ENCODE data around the gene KRTAP5-8. TPM values are rescaled to one million over a fixed set of nuclear protein-coding genes. Genes with fewer than 3 reads are reported as not detected.

Gene KRTAP5-8
- total RNA-seq, 1 experiment from 2014 or later, result not detected

DNA sequence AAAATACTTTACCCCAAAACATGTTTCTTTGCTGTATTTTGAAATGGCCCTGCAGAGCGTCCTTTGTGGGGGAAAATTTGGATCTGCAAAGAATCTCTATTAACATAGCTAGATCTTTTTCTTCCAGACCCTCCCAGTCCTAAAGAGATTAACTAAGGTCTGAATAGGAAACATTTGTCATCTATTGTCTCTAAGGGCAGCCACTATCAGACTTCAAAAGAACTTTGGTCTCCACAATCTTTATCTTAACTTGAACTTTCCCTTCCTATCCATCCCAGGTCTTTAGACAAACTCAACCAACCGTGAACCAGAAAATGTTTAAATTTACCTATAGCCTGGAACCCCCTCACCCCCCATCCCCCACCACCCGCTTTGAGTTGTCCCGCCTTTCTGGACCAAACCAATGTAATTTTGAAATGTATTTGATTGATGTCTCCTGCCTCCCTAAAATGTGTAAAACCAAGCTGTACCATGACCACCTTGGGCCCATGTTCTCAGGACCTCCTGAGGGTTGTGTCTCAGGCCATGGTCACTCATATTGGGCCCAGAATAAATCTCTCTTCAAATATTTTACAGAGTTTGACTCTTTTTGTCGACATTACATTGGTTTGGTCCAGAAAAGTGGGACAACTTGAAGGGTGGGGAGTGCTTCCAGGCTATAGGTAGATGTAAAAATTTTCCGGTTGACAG, 6.8 kb downstream of the KRTAP5-8 start:
- CTCF ChIA-PET, result interaction anchor here (0.8 kb wide), 1 partner anchor 484 kb away, joined by 4 read pairs; no protein-coding TSS in a partner anchor
- H3K9me2 ChIP-seq (replicated peaks; ENCODE audit: low read length), result no peaks in the 10 kb centered on the region

DNA sequence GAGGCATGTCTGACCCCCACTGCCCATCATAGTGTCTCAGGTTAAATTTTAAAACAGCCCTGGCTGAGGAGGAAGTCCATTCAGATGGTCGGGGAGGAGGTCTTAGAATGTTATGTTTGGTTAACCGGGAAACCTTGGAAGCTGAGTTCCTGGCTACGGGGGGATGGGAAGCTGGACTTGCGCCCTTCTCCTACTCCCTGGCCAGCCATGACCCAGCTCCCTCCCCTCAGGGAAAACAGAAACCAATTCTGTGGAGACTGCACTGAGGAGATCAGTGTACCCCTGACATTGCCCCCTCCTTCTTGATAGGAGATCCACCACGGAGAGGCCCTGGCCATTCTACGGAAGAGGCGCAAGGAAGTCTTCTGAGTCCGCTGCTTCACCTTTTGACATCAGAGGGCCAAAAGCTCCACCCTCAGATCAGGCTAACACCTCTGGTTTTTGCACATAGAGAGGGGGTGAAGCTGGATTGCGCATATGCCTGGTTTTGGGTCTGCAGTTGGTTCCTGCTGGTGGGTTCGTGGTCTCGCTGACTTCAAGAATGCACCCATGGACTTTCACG, 7.7 kb downstream of the KRTAP5-8 start:
- CTCF ChIA-PET, result no interaction called here
- H3F3A ChIP-seq (ENCODE audit: low read length, unreplicated experiment), result no peaks in the 10 kb centered on the region
- H3K9me2 ChIP-seq (replicated peaks; ENCODE audit: low read length), result no peaks in the 10 kb centered on the region
- no TSS peak for BruUV-seq (replicated peaks)
- H3K9me3 ChIP-seq (ENCODE audit: low read length), result no peaks in the 10 kb centered on the region
- H3K9ac ChIP-seq (ENCODE audit: low read length), result no peak overlapping the region
- POLR2A ChIA-PET (ENCODE audit: unreplicated experiment), result no interaction called here
- no peaks in the 10 kb centered on the region for H3K79me2 ChIP-seq (ENCODE audit: low read length)
- H3K36me3 ChIP-seq (ENCODE audit: low read depth, low read length), result no peaks in the 10 kb centered on the region
- TF ChIP-seq EZH2 (IDR thresholded peaks at IDR 0.05; ENCODE audit: low read length, unreplicated experiment) (no peak), EZH2phosphoT487 (IDR thresholded peaks at IDR 0.05; ENCODE audit: borderline replicate concordance, low read length) (no peak)
- TF ChIP-seq, protein P1, sequence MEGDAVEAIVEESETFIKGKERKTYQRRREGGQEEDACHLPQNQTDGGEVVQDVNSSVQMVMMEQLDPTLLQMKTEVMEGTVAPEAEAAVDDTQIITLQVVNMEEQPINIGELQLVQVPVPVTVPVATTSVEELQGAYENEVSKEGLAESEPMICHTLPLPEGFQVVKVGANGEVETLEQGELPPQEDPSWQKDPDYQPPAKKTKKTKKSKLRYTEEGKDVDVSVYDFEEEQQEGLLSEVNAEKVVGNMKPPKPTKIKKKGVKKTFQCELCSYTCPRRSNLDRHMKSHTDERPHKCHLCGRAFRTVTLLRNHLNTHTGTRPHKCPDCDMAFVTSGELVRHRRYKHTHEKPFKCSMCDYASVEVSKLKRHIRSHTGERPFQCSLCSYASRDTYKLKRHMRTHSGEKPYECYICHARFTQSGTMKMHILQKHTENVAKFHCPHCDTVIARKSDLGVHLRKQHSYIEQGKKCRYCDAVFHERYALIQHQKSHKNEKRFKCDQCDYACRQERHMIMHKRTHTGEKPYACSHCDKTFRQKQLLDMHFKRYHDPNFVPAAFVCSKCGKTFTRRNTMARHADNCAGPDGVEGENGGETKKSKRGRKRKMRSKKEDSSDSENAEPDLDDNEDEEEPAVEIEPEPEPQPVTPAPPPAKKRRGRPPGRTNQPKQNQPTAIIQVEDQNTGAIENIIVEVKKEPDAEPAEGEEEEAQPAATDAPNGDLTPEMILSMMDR (conservative IDR thresholded peaks at IDR 0.05; ENCODE audit: low read depth, low read length), result no peak
- ATAC-seq (no peak), DNase-seq (no peak)
- intact Hi-C loops (cut with micrococcal nuclease), result no loop called here
- no peak overlapping the region for H2AFZ ChIP-seq (ENCODE audit: low read length)
- H3K27me3 ChIP-seq (ENCODE audit: low read length), result peaks cover 64% of the 10 kb centered on the region; the same call in 1 of the 2 replicates
- H4K20me1 ChIP-seq (ENCODE audit: low read length), result no peaks in the 10 kb centered on the region
- H3K4me1 ChIP-seq (ENCODE audit: insufficient read depth, low read length), result no peaks in the 10 kb centered on the region
- no peak overlapping the region for H3K4me3 ChIP-seq (ENCODE audit: low read length)
- H3K4me2 ChIP-seq (ENCODE audit: low read length), result no peak overlapping the region
- no peak overlapping the region for H3K27ac ChIP-seq (ENCODE audit: low read length)

More for the DNA sequence above, 6.8 kb downstream of the KRTAP5-8 start:
- no peaks in the 10 kb centered on the region for H3K36me3 ChIP-seq (ENCODE audit: low read depth, low read length)
- DNase-seq (no peak), ATAC-seq (no peak)
- no TSS peak for BruUV-seq (replicated peaks)
- H3K4me2 ChIP-seq (ENCODE audit: low read length), result no peak overlapping the region
- H4K20me1 ChIP-seq (ENCODE audit: low read length), result no peaks in the 10 kb centered on the region
- intact Hi-C loops (cut with micrococcal nuclease), result no loop called here
- no peak for TF ChIP-seq EZH2phosphoT487 (IDR thresholded peaks at IDR 0.05; ENCODE audit: borderline replicate concordance, low read length)
- peaks cover 57% of the 10 kb centered on the region; the same call in 1 of the 2 replicates for H3K27me3 ChIP-seq (ENCODE audit: low read length)
- no peaks in the 10 kb centered on the region for H3F3A ChIP-seq (ENCODE audit: low read length, unreplicated experiment)
- no peaks in the 10 kb centered on the region for H3K79me2 ChIP-seq (ENCODE audit: low read length)
- H3K27ac ChIP-seq (ENCODE audit: low read length), result no peak overlapping the region
- no peaks in the 10 kb centered on the region for H3K9me3 ChIP-seq (ENCODE audit: low read length)
- H3K4me1 ChIP-seq (ENCODE audit: insufficient read depth, low read length), result no peaks in the 10 kb centered on the region
- H2AFZ ChIP-seq (ENCODE audit: low read length), result no peak overlapping the region
- POLR2A ChIA-PET (ENCODE audit: unreplicated experiment), result no interaction called here
- no peak overlapping the region for H3K9ac ChIP-seq (ENCODE audit: low read length)
- no peak overlapping the region for H3K4me3 ChIP-seq (ENCODE audit: low read length)

DNA sequence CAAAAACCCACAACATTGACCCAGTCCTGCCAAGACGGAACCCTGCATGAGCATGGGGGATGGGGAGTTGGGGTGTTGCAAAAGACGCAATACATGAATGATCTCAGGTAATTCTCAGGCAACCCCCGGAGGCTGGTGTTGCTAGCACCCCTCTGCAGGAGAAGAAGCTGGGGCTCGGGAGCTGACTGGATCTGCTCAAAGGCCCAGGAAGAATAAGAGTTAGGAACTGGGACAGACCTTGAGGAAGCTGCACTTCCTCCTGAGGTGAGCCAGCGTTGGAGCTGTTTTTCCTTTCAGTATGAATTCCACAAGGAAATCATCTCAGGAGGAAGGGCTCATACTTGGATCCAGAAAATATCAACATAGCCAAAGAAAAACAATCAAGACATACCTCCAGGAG, 10.3 kb downstream of the KRTAP5-8 start, which contains the start of gene KRTAP5-9:
Gene KRTAP5-9, plus strand, starts transcription at position 301 of the 400 bp plus-strand sequence. CDS start 238 bp downstream, outside the sequence.
- no TSS peak for BruUV-seq (replicated peaks)
- Histone ChIP-seq H2AFZ (ENCODE audit: low read length) (no peak within 1 kb of the TSS), H4K20me1 (ENCODE audit: low read length) (no peaks in the 10 kb centered on the region), H3K9me2 (replicated peaks; ENCODE audit: low read length) (no peaks in the 10 kb centered on the region), H3F3A (ENCODE audit: low read length, unreplicated experiment) (no peaks in the 10 kb centered on the region), H3K4me1 (ENCODE audit: insufficient read depth, low read length) (no peaks in the 10 kb centered on the region), H3K27ac (ENCODE audit: low read length) (no peak within 1 kb of the TSS), H3K36me3 (ENCODE audit: low read depth, low read length) (no peaks in the 10 kb centered on the region), H3K4me2 (ENCODE audit: low read length) (no peak within 1 kb of the TSS), H3K4me3 (ENCODE audit: low read length) (no peak within 1 kb of the TSS), H3K27me3 (ENCODE audit: low read length) (peaks cover 56% of the 10 kb centered on the region; the same call in 1 of the 2 replicates), H3K9ac (ENCODE audit: low read length) (no peak within 1 kb of the TSS), H3K79me2 (ENCODE audit: low read length) (no peaks in the 10 kb centered on the region), H3K9me3 (ENCODE audit: low read length) (no peaks in the 10 kb centered on the region)
- intact Hi-C loops (cut with micrococcal nuclease), result no loop called here
- no peak for TF ChIP-seq EZH2phosphoT487 (IDR thresholded peaks at IDR 0.05; ENCODE audit: borderline replicate concordance, low read length)
- TF ChIP-seq, protein P1 (conservative IDR thresholded peaks at IDR 0.05; ENCODE audit: low read depth, low read length), result no peak
- no peak for TF ChIP-seq EZH2 (IDR thresholded peaks at IDR 0.05; ENCODE audit: low read length, unreplicated experiment)
- ChIA-PET POLR2A (ENCODE audit: unreplicated experiment) (no interaction called here), CTCF (no interaction called here)
- ATAC-seq, result no peak
- DNase-seq, result no peak
